GM12878 (cell line): Measurements from ENCODE around the gene SEPHS1. TPM values are rescaled to one million over a fixed set of nuclear protein-coding genes. Genes with fewer than 3 reads are reported as not detected.

ENCODE experiments used
- ATAC-seq: fragments of 200-7000 bp; cut with Tn5 transposase; 3 replicates; pipeline ENCODE4 v1.9.1; 2020; ENCODE audit warnings: mild to moderate bottlenecking, moderate library complexity
- BruUV-seq: library from RNA; stranded (reverse); fragments of 400-500 nt; replicated peaks from 2 replicates; lab custom pipeline; 2021; lab: Mats Ljungman, UMichigan
- CTCF ChIA-PET: fragments of 300-600 bp; sonication (Branson Sonifier 250); formaldehyde crosslinking; extraction: SDS; loops from one replicate; lab custom pipeline; 2021; ENCODE audit warnings: inconsistent platforms; lab: Yijun Ruan, JAX
- POLR2A ChIA-PET: fragments of 350-600 bp; formaldehyde crosslinking; extraction: SDS; loops from one replicate; lab custom pipeline; 2021; ENCODE audit warnings: inconsistent platforms; lab: Charles Lee
- RAD21 ChIA-PET: fragments of 300-600 bp; sonication (Branson Sonifier 250); formaldehyde crosslinking; loops from one replicate; lab custom pipeline; 2023; ENCODE audit warnings: antibody characterized with exemption; ENCODE audit not compliant: unreplicated experiment; lab: Charles Lee
- SMC1A ChIA-PET: fragments of 300-600 bp; sonication (Branson Sonifier 250); formaldehyde crosslinking; loops from one replicate; lab custom pipeline; 2023; ENCODE audit not compliant: unreplicated experiment, uncharacterized antibody; lab: Charles Lee
- DNase-seq: peaks from one replicate; pipeline ENCODE4 v3.0.0-alpha.2; 2011; ENCODE audit warnings: low read depth, low spot score
- FAIRE-seq: peaks from 3 replicates; lab custom pipeline; 2011; peaks lifted over from hg19 to GRCh38; lab: Jason Lieb, UNC
- H2AFZ ChIP-seq: 2 replicates; pipeline ENCODE4 v1.6.0; 2011; ENCODE audit warnings: low read depth, low read length, control low read depth; ENCODE audit not compliant: control insufficient read depth
- H3K27ac ChIP-seq: 2 replicates; pipeline ENCODE4 v1.5.1; 2011; ENCODE audit warnings: control low read depth; ENCODE audit not compliant: control insufficient read depth, insufficient read depth
- H3K27me3 ChIP-seq, 2 experiments: replicated peaks in 1 of 2; 2 replicates each; pipeline versions ENCODE4 v1.6.0 to v1.6.1; 2011; ENCODE audit warnings: low read length in 1 of 2; ENCODE audit not compliant: control insufficient read depth in 2 of 2, insufficient read depth in 2 of 2
- H3K36me3 ChIP-seq, 2 experiments: 2 replicates each; pipeline ENCODE4 v1.5.1; 2011; ENCODE audit warnings: low read length in 1 of 2; ENCODE audit not compliant: control insufficient read depth in 2 of 2, insufficient read depth in 2 of 2
- H3K4me1 ChIP-seq: 2 replicates; pipeline ENCODE4 v1.6.1; 2011; ENCODE audit warnings: mild to moderate bottlenecking, low read length, moderate library complexity, mixed read lengths; ENCODE audit not compliant: control insufficient read depth, insufficient read depth
- H3K4me2 ChIP-seq: 2 replicates; pipeline ENCODE4 v1.6.0; 2011; ENCODE audit warnings: control low read depth; ENCODE audit not compliant: control insufficient read depth, insufficient read depth
- H3K4me3 ChIP-seq: fragments of 200-600 bp; sonication (generic); 2 replicates; pipeline ENCODE4 v1.5.1; 2016
- H3K79me2 ChIP-seq: 2 replicates; pipeline ENCODE4 v1.6.0; 2011; ENCODE audit warnings: low read length; ENCODE audit not compliant: control insufficient read depth, insufficient read depth
- H3K9ac ChIP-seq: 2 replicates; pipeline ENCODE4 v1.8.0; 2011; ENCODE audit warnings: low read length, control low read depth, mixed read lengths; ENCODE audit not compliant: control insufficient read depth, insufficient read depth
- H3K9me3 ChIP-seq: replicated peaks from 3 replicates; pipeline ENCODE4 v1.5.1; 2011; ENCODE audit warnings: mild to moderate bottlenecking, low read length; ENCODE audit not compliant: control insufficient read depth, insufficient read depth
- H4K20me1 ChIP-seq: 2 replicates; pipeline ENCODE4 v1.6.0; 2011; ENCODE audit not compliant: control insufficient read depth, insufficient read depth
- CEBPB ChIP-seq, 2 experiments: fragments of 150-350 bp in 1 of 2; IDR thresholded peaks; 2 replicates each; pipeline ENCODE4 v1.6.1; 2012 to 2014; ENCODE audit warnings: low read depth in 2 of 2, low read length in 2 of 2, borderline replicate concordance in 1 of 2, inconsistent platforms in 1 of 2
- CREM ChIP-seq: IDR thresholded peaks from 2 replicates; pipeline ENCODE4 v1.6.1; 2014; ENCODE audit warnings: antibody characterized with exemption, low read depth
- DPF2 ChIP-seq: fragments of 450-650 bp; IDR thresholded peaks from 2 replicates; pipeline ENCODE4 v1.6.1; 2017; ENCODE audit warnings: mild to moderate bottlenecking
- E2F4 ChIP-seq: IDR thresholded peaks from 2 replicates; pipeline ENCODE4 v1.6.1; 2012; ENCODE audit warnings: low read depth, low read length, improper control_type of control experiment
- ELK1 ChIP-seq: IDR thresholded peaks from 2 replicates; pipeline ENCODE4 v1.6.1; 2012; ENCODE audit warnings: low read depth, low read length, improper control_type of control experiment
- FOXK2 ChIP-seq: fragments of 450-650 bp; IDR thresholded peaks from 2 replicates; pipeline ENCODE4 v1.6.1; 2017; ENCODE audit warnings: mild to moderate bottlenecking, moderate library complexity
- IKZF2 ChIP-seq, 2 experiments: fragments of 450-650 bp; IDR thresholded peaks; 2 replicates each; pipeline ENCODE4 v1.6.1; 2017; ENCODE audit warnings: mild to moderate bottlenecking in 2 of 2, moderate library complexity in 2 of 2
- MXI1 ChIP-seq: fragments of 150-350 bp; IDR thresholded peaks from 2 replicates; pipeline ENCODE4 v1.6.1; 2011; ENCODE audit warnings: low read depth, mild to moderate bottlenecking, inconsistent platforms, low read length, improper control_type of control experiment
- POLR2AphosphoS2 ChIP-seq: IDR thresholded peaks from 2 replicates; pipeline ENCODE4 v1.6.1; 2011; ENCODE audit warnings: low read depth, mild to moderate bottlenecking, low read length, improper control_type of control experiment, moderate library complexity
- RAD51 ChIP-seq: fragments of 450-650 bp; IDR thresholded peaks from 2 replicates; pipeline ENCODE4 v1.6.1; 2016; ENCODE audit warnings: moderate library complexity, mild to moderate bottlenecking, inconsistent platforms
- REST ChIP-seq: IDR thresholded peaks from 2 replicates; pipeline ENCODE4 v1.6.1; 2012; ENCODE audit warnings: mild to moderate bottlenecking, low read depth, low read length
- RUNX3 ChIP-seq: IDR thresholded peaks from 2 replicates; pipeline ENCODE4 v1.6.1; 2012; ENCODE audit warnings: low read length, inconsistent platforms
- SMC3 ChIP-seq: IDR thresholded peaks from 2 replicates; pipeline ENCODE4 v1.6.1; 2011; ENCODE audit warnings: low read length, improper control_type of control experiment, borderline replicate concordance
- SP1 ChIP-seq: IDR thresholded peaks from one replicate; pipeline ENCODE4 v1.6.1; 2011; ENCODE audit warnings: low read depth, low read length
- SREBF2 ChIP-seq: IDR thresholded peaks from 2 replicates; pipeline ENCODE4 v1.6.1; 2012; ENCODE audit warnings: mild to moderate bottlenecking, low read length
- ZNF687 ChIP-seq: fragments of 450-650 bp; IDR thresholded peaks from 2 replicates; pipeline ENCODE4 v1.6.1; 2017; ENCODE audit warnings: mild to moderate bottlenecking, moderate library complexity
- WGBS: methylation state at CpG from one replicate; pipeline ENCODE4 v1.1.6; 2016; ENCODE audit warnings: low lambda C conversion rate; ENCODE audit not compliant: insufficient replicate concordance, insufficient coverage; ENCODE audit errors: missing lambda C conversion rate; 5-methylcytosine and 5-hydroxymethylcytosine counted together
- in situ Hi-C: fragments of 300-500 bp; cut with MboI; formaldehyde crosslinking; loops from 9 replicates; pipeline ENCODE4 v1.14.3; 2018; ENCODE audit warnings: mixed read lengths
- intact Hi-C: fragments of 100-400 bp; cut with micrococcal nuclease; formaldehyde crosslinking; loops from one replicate; pipeline ENCODE4 v1.14.2; 2022; ENCODE audit not compliant: unreplicated experiment
- polyA plus RNA-seq, 11 experiments: library from polyadenylated mRNA; depleted of rRNA in 4 of 11; unstranded in 6 of 11; stranded (reverse) in 5 of 11; fragments of >200 nt; fragmentation: Nextera tagmentation in 4 of 11; fragmentation: Illumina TruSeq in 1 of 11; extraction: Ambion mirVana in 4 of 11; extraction: Trizol in 1 of 11; gene quantifications; 1 replicate in 1 of 11; 2 replicates in 10 of 11; pipeline versions ENCODE4 v1.2.1 to v1.2.3, GENCODE V29; 2011 to 2016; ENCODE audit warnings: inconsistent platforms in 2 of 11, missing spikeins in 2 of 11, low read depth in 1 of 11
- total RNA-seq, 4 experiments: library from RNA; depleted of rRNA in 3 of 4; stranded (reverse); fragments of >200 nt in 3 of 4; fragmentation: Illumina TruSeq in 1 of 4; extraction: Trizol in 1 of 4; gene quantifications; 2 replicates each; pipeline versions ENCODE4 v1.2.1 to v1.2.3, GENCODE V29; 2013 to 2021

The SEPHS1 gene
- total and polyA plus RNA-seq, 10 of the 15 experiments (the other 5 are each of a cell fraction or from before 2014, with no cell fraction given): 14.7 to 85.4 (median 48.5) TPM

GRCh38 chr10:13365243-13365642 is 17.1 kb upstream of the SEPHS1 start:
- in situ Hi-C loops: no loop called here
- no peak for FAIRE-seq
- TF ChIP-seq FOXK2 (no peak), SREBF2 (no peak), CEBPB (IDR thresholded peaks at IDR 0.05; ENCODE audit: borderline replicate concordance in 1 of 2, low read depth in 2 of 2, low read length in 2 of 2) (no peak), REST (no peak), ELK1 (no peak), RAD51 (no peak), SMC3 (no peak), IKZF2 (IDR thresholded peaks at IDR 0.05) (no peak), ZNF687 (no peak), RUNX3 (no peak), DPF2 (no peak), CREM (no peak), SP1 (no peak), POLR2AphosphoS2 (no peak), E2F4 (no peak), MXI1 (no peak)

More at GRCh38 chr10:13365243-13365642, 17.1 kb upstream of the SEPHS1 start:
- Histone ChIP-seq H2AFZ (no peak overlapping the region), H3K27ac (no peak overlapping the region), H3K27me3 (no peaks in the 10 kb centered on the region), H3K79me2 (no peaks in the 10 kb centered on the region), H4K20me1 (no peaks in the 10 kb centered on the region), H3K9me3 (no peaks in the 10 kb centered on the region), H3K36me3 (no peaks in the 10 kb centered on the region), H3K4me2 (no peak overlapping the region), H3K4me1 (no peaks in the 10 kb centered on the region), H3K4me3 (no peak overlapping the region), H3K9ac (no peak overlapping the region)
- no TSS peak for BruUV-seq
- RAD21 ChIA-PET: no interaction called here
- CTCF ChIA-PET: interaction anchor here (0.9 kb wide), 1 partner anchor 9 kb away, joined by 3 read pairs; no protein-coding TSS in a partner anchor
- ATAC-seq (no peak), DNase-seq (no peak)
- SMC1A ChIA-PET: no interaction called here
- intact Hi-C loops: no loop called here
- WGBS: 30% methylated on average over 5 of the region's 5 CpGs
- POLR2A ChIA-PET: no interaction called here
